ENCODE results near the gene AK4.
"Not testable (repeated sequence)": the region's sequence is repeated elsewhere in the genome, so short reads cannot be mapped to it uniquely, and the experiment has no call there.

AK4 gene

GRCh38 chr1:65148178-65148547 is at the start of gene AK4:
Gene AK4 (plus strand): TSS chr1:65148203. CDS start chr1:65148408, 205 bp downstream.
- not testable (repeated sequence) for DNase-seq (ENCODE audit: low read depth in 1 of 2, low spot score in 1 of 2)

- DNase-seq (ENCODE audit: low read depth in 1 of 2, low spot score in 1 of 2) = no peak
Observed at GRCh38 chr1:65103807-65104206, 44.2 kb upstream of the AK4 start.

DNA sequence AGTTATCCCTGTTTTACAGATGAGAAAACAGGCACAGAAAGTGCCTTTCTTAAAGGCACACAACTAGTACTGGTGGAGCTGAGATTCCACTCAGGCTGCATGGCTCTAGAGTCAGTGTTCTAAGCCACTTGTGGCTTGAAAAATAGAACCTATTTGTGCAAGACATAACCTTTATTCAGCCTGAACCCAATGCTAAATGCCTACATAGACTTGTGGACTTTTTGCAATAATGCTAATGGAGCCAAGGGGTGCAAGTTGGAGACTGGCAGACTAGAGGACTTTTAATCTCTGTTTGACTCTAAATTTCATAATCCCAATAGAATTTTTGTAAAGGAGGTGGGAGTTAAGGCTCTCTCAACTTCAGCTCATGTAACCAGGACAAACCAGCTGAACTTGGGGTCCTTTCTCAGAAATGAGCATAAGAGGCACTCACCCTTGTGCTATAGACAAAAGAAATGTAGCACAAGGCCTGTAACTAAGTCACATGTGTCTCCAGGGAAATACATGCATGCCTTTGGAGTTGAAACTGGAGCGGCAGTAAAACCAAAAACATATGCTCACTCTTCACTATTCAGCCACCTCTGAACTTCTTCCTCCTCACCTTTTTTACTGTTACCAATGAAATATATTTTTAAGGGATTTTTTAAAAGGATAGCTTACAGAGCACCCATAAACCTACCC is 43.0 kb upstream of the AK4 start:
- DNase-seq (ENCODE audit: low read depth in 1 of 2, low spot score in 1 of 2) = no peak

DNA sequence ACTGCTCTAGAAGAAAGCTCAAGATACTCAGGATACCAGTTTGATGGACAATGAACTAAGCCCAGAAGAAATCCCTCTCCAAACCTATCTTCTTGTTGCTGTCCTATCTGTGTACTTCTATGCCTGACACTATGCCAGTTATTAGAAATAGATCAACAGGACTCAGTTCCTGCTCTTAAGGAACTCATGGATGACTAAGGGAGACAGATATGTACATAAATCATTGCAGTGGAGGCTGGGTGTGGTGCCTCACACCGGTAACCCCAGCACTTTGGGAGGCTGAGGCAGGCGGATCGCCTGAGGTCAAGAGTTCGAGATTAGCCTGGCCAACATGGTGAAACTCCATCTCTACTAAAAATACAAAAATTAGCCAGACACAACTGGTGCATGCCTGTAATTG is 42.4 kb upstream of the AK4 start:
- no peak for DNase-seq (ENCODE audit: low read depth in 1 of 2, low spot score in 1 of 2)

- DNase-seq (ENCODE audit: low read depth in 1 of 2, low spot score in 1 of 2) = no peak
Observed at GRCh38 chr1:65108025-65108642, 39.9 kb upstream of the AK4 start.

GRCh38 chr1:65109487-65109886 is 38.5 kb upstream of the AK4 start:
- DNase-seq (ENCODE audit: low read depth in 1 of 2, low spot score in 1 of 2) = no peak

GRCh38 chr1:65112811-65113210 is 35.2 kb upstream of the AK4 start:
- DNase-seq (ENCODE audit: low read depth in 1 of 2, low spot score in 1 of 2) = no peak

GRCh38 chr1:65113298-65113697 is 34.7 kb upstream of the AK4 start:
- no peak for DNase-seq (ENCODE audit: low read depth in 1 of 2, low spot score in 1 of 2)

- DNase-seq (ENCODE audit: low read depth in 1 of 2, low spot score in 1 of 2) = no peak
Observed at GRCh38 chr1:65114322-65114721, 33.7 kb upstream of the AK4 start.

DNA sequence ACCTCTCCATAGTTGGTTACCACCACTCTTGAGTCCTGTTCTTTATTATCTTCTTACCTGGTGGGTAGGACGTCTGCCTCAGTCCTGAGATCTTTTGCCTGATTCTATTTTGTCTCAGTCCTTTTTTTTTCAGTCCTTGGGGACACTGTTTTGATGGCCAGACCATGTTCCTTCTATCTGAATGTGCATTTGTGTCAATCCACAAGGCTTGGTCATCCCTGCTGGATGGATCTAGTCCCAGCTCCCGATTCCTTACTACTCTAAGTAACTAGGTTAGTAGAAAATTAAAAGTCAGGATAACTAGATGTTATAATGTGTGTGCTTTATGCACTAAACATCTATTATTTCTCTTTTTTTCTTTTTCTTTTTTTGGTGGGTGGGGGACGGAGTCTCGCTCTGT is 28.1 kb upstream of the AK4 start:
- no peak for DNase-seq (ENCODE audit: low read depth in 1 of 2, low spot score in 1 of 2)

GRCh38 chr1:65129104-65129503 is 18.9 kb upstream of the AK4 start:
- DNase-seq (ENCODE audit: low read depth in 1 of 2, low spot score in 1 of 2) = not testable (repeated sequence)

DNA sequence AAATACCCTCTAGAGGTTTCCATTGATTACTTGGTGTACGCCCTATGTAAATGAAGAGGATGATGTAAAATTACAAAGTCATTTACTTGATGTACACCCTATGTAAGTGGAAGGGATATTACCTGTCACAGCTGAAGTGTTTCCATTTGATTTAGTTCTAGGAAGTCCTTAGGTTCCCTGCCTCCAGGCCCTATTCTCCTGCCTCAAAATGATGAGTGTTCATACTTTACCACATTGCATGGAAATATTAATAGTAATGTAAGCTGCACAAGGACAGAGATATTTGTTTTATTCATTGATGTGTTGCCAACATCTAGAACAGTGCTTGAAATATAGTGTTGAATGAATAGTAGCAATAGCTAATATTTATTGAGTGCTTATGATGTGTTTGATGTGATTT is 9.5 kb upstream of the AK4 start:
- DNase-seq (ENCODE audit: low read depth in 1 of 2, low spot score in 1 of 2) = no peak

DNA sequence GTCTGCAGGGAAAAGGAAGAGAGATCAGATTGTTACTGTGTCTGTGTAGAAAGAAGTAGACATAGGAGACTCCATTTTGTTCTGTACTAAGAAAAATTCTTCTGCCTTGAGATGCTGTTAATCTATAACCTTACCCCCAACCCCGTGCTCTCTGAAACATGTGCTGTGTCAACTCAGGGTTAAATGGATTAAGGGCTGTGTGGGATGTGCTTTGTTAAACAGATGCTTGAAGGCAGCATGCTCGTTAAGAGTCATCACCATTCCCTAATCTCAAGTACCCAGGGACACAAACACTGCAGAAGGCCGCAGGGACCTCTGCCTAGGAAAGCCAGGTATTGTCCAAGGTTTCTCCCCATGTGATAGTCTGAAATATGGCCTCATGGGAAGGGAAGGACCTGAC is 8.2 kb upstream of the AK4 start:
- DNase-seq (ENCODE audit: low read depth in 1 of 2, low spot score in 1 of 2) = not testable (repeated sequence)

GRCh38 chr1:65141394-65141793 is 6.6 kb upstream of the AK4 start:
- DNase-seq (ENCODE audit: low read depth in 1 of 2, low spot score in 1 of 2) = no peak

DNA sequence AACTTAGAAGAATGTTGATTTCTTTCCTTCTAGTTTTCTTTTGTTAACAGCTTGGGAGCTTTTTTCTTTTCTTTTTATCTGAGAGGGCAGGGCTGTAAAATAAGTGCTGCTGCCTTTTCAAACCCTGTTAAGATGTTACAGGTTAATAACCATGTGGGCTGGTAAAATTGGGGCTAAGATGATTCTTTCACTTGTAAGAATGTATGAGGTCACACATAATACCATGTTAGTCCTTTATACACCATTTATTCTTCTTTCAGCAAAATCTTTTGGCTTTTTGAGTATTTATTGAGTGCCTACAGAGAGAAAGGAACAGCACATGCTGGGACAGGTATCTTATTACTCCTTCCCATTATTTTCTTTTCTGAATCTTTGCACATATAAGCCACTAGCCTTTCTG is 6.1 kb upstream of the AK4 start:
- DNase-seq (ENCODE audit: low read depth in 1 of 2, low spot score in 1 of 2) = no peak

DNA sequence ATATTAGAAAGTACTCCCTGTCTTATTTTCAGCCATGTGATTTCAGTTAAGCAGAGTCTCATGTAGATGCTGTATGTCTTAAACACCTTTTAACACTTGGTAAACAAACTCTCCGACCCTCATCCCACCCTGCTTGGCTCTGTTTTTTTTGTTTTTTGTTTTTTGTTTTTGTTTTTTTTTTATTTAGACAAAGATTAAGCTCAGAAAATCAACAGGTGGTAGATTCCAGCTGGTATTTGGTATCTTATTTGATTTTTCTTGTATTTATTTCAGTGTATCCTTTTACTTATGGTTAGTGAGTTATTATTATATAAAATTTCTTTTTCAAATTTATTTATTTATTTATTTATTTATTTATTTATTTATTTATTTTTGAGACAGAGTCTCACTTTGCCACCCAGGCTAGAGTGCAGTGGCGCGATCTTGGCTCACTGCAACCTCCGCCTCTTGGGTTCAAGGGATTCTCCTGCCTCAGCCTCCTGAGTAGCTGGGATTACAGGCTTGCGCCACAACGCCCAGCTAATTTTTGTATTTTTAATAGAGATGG is 4.8 kb upstream of the AK4 start:
- DNase-seq (ENCODE audit: low read depth in 1 of 2, low spot score in 1 of 2) = not testable (repeated sequence)

- no peak for DNase-seq (ENCODE audit: low read depth in 1 of 2, low spot score in 1 of 2)
Observed at GRCh38 chr1:65146908-65147423, 1.0 kb upstream of the AK4 start.

- DNase-seq (ENCODE audit: low read depth in 1 of 2, low spot score in 1 of 2) = no peak
Observed at GRCh38 chr1:65147424-65148177, 402 bp upstream of the AK4 start.

DNA sequence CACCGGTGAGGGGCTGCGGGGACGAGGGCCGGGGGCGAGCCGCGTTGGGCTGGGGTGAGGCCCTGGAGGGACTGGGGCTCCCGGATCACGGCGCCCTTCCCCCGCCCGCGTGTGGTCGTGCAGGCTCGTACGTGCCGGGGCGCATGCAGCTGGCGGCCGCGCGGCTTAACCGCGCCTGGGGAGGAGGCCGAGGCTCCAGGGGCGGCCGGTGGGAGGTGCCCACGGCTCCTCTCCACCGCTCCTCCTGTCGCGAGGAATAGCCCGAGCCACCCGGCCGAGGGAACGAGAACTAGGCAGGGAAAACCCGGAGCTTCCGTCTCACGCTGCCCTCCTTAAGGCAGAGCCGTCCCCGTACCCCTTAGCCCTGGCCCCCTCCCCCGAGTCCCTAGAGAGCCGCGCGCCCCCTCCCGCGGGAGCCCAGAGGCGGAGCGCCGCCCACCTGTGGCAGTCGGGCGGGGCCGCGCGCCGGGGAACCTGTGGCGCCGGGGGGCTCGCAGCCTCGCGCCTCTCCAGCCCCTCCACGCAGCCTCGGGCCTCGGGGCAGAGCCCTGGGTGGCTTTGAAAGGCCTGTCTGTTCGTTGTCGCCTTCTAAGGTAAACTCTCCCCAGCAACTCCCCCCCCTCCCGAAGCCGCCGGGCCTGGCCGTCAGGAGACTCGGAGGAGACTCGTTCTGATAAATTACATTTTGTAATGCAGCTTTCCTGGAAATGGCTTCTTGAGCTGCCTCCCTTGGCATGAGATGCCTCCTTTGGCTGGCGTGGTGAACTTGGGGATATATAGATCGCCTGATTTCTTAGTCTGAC is 746 bp downstream of the AK4 start:
- peak in 1 of 2 donors; percentile 20 for DNase-seq (ENCODE audit: low read depth in 1 of 2, low spot score in 1 of 2)

- DNase-seq (ENCODE audit: low read depth in 1 of 2, low spot score in 1 of 2) = no peak
Observed at GRCh38 chr1:65149351-65150107, 1.5 kb downstream of the AK4 start.
